OCI-LY3 (cell line): ENCODE results near the gene CFAP251.

Experiments used
- EZH2phosphoT487 ChIP-seq: fragments of 200-600 bp; shearing (Covaris generic); IDR thresholded peaks from 2 replicates; pipeline ENCODE4 v1.6.1; 2018; ENCODE audit warnings: antibody characterized with exemption, mixed run types, low read depth
- TF ChIP-seq, protein P1 (sequence below): fragments of 200-600, 300-600 bp; sonication (generic); IDR thresholded peaks from 2 replicates; pipeline ENCODE4 v1.5.1; 2014; ENCODE audit warnings: antibody characterized with exemption, low read length, low read depth

DNA sequence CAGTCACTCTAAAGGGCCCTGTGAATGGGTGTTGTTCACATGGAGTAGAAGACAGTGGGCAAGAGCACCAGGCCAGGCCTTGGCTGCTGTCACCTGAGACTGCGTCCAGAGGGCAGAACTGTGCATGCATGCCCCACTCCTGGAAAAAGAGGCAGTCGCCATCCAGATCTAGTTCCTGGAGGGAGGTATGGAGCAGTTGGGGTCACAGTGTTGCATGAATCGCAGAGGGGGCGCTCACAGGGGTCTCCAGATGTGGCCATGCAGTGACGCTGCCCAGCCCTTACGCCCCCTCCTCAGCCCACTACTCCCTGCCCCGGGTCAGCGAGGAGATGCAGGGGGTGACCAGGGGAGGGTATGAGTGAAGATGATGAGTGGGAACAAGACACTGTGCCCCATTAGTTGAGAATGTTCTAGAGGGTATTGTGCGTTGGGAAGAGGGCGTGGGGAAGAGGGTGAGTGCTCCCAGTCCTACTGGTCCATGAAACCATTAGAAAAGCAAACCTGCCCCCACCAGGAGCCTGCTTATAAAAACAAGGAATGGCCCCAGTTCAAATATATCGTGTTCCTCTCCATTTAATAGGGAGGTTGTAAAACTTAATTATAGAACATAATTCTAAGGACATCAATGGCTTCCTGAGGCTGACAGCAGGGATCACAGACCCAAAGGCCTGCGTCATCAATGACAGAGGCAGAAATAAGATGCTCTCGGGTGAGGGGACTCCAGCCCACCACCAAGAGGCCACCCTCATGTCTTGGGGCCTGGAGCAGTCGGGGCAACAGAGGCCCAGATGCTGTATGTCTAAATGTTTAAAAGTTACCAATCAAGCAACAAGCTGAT lies 71.1 kb downstream of the CFAP251 start:
- TF ChIP-seq, protein P1, sequence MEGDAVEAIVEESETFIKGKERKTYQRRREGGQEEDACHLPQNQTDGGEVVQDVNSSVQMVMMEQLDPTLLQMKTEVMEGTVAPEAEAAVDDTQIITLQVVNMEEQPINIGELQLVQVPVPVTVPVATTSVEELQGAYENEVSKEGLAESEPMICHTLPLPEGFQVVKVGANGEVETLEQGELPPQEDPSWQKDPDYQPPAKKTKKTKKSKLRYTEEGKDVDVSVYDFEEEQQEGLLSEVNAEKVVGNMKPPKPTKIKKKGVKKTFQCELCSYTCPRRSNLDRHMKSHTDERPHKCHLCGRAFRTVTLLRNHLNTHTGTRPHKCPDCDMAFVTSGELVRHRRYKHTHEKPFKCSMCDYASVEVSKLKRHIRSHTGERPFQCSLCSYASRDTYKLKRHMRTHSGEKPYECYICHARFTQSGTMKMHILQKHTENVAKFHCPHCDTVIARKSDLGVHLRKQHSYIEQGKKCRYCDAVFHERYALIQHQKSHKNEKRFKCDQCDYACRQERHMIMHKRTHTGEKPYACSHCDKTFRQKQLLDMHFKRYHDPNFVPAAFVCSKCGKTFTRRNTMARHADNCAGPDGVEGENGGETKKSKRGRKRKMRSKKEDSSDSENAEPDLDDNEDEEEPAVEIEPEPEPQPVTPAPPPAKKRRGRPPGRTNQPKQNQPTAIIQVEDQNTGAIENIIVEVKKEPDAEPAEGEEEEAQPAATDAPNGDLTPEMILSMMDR, result no peak
- no peak for TF ChIP-seq EZH2phosphoT487
